Measurements from ENCODE around the gene XAB2. TPM values are rescaled to one million over a fixed set of nuclear protein-coding genes. Genes with fewer than 3 reads are reported as not detected.
A peak's percentile ranks its signal among the peaks of the same experiment; 100 is the strongest.

Gene XAB2
- total and polyA plus RNA-seq, 2 experiments from 2014 or later, result 12.2 to 33.0 TPM

DNA sequence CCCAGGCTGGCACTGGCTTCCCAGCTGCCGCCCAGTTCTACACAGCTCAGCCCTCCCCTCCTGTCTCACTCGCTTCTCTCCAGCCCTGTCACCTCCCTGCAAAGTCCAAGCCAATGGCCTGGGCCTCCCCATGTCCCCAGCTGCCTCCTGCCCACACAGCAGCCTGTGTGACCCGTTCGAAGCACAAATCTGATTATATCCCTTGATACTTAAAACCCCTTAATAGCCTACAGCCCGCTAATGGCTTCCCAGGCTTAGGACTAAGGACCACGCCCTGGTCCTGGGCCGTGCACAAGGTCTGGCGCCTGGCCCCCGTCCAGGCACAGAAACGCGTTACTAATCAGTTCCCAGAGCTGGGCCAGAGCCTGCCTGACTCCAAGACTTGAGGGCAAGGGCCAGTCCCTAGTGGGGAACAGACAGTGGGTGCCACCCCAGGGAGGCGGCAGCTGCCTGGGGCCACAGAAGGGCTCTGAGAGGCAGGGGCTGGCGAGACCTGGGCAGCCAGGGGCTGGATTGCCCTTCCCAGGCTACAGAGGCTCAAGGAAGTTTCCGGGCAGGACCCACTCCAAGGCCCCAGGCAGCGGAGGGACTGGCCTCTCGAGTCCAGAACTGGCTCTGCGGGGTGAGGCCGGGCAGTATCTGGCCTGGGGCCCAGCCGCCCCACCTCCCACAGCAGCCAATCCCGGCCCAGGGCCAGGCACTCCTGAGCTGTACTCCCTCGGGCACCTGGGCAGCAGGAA lies 10.4 kb downstream of the XAB2 start:
- Histone ChIP-seq H3F3A (ENCODE audit: insufficient read depth) (no peaks in the 10 kb centered on the region), H3K4me1 (ENCODE audit: insufficient read depth) (no peaks in the 10 kb centered on the region), H3K9ac (no peak overlapping the region), H3K27ac (no peak overlapping the region), H3K9me3 (ENCODE audit: low read depth) (no peaks in the 10 kb centered on the region), H3K4me2 (ENCODE audit: unreplicated experiment) (no peak overlapping the region), H3K9me2 (ENCODE audit: insufficient read depth) (no peaks in the 10 kb centered on the region), H2AFZ (no peak overlapping the region), H3K36me3 (ENCODE audit: low read depth) (no peaks in the 10 kb centered on the region), H3K27me3 (replicated peaks; ENCODE audit: insufficient read depth) (no peaks in the 10 kb centered on the region), H4K20me1 (ENCODE audit: insufficient read depth) (no peaks in the 10 kb centered on the region), H3K79me2 (ENCODE audit: insufficient read depth) (no peaks in the 10 kb centered on the region), H3K4me3 (no peak overlapping the region)
- in situ Hi-C loops (cut with MboI), result no loop called here
- WGBS, 2 experiments (ENCODE audit: low coverage in 1 of 2, low lambda C conversion rate in 2 of 2, missing lambda C conversion rate in 2 of 2), result 85 to 86% methylated on average over 21 of the region's 21 CpGs
- TF ChIP-seq EZH2 (IDR thresholded peaks at IDR 0.05; ENCODE audit: insufficient read depth, poor library complexity, severe bottlenecking) (no peak), EZH2phosphoT487 (IDR thresholded peaks at IDR 0.05; ENCODE audit: insufficient read depth, low read depth) (no peak)
- DNase-seq, result no peak

DNA sequence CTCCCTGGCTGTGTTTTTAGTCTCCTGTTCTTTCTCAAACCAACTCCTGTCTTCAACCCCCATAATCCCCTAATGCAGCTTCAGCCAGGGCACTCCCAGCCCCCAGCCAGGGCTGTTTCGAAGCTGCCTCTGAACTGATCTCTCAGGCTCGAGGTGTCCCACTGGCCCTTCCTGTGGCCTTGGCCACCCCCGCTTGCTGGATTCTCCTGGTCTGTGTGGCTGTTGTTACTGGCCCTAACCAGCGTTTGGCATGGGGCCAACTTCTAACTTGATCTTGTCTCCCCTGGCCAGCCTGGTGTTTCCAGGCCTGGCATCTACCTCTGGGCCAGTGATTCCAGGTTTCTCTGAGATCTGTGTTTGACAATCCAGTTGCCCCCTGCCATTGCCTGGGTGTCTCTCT lies 11.0 kb downstream of the XAB2 start:
- TF ChIP-seq EZH2 (IDR thresholded peaks at IDR 0.05; ENCODE audit: insufficient read depth, poor library complexity, severe bottlenecking), result no peak
- no peak for TF ChIP-seq EZH2phosphoT487 (IDR thresholded peaks at IDR 0.05; ENCODE audit: insufficient read depth, low read depth)

DNA sequence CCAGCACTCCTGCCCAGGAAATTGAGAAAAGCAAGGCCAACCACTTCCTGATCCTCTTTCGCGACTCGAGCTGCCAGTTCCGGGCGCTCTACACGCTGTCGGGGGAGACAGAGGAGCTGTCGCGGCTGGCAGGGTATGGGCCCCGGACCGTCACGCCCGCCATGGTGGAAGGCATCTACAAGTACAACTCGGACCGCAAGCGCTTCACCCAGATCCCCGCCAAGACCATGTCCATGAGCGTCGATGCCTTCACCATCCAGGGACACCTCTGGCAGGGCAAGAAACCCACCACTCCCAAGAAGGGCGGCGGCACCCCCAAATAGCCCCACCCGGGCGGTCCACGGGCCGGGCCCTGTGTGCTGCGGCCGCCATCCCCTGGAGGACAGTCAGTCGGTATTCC lies 11.6 kb downstream of the XAB2 start:
- in situ Hi-C loops (cut with MboI), result no loop called here
- Histone ChIP-seq H3K4me1 (ENCODE audit: insufficient read depth) (no peaks in the 10 kb centered on the region), H3K9me2 (ENCODE audit: insufficient read depth) (no peaks in the 10 kb centered on the region), H4K20me1 (ENCODE audit: insufficient read depth) (no peaks in the 10 kb centered on the region), H2AFZ (no peak overlapping the region), H3K9ac (no peak overlapping the region), H3K4me2 (ENCODE audit: unreplicated experiment) (no peak overlapping the region), H3K36me3 (ENCODE audit: low read depth) (no peaks in the 10 kb centered on the region), H3K79me2 (ENCODE audit: insufficient read depth) (no peaks in the 10 kb centered on the region), H3K4me3 (no peak overlapping the region), H3F3A (ENCODE audit: insufficient read depth) (no peaks in the 10 kb centered on the region), H3K27ac (no peak overlapping the region), H3K27me3 (replicated peaks; ENCODE audit: insufficient read depth) (no peaks in the 10 kb centered on the region), H3K9me3 (ENCODE audit: low read depth) (no peaks in the 10 kb centered on the region)
- DNase-seq, result no peak
- WGBS, 2 experiments (ENCODE audit: low coverage in 1 of 2, low lambda C conversion rate in 2 of 2, missing lambda C conversion rate in 2 of 2), result 91 to 92% methylated on average over 27 to 28 of the region's 28 CpGs
- no peak for TF ChIP-seq EZH2 (IDR thresholded peaks at IDR 0.05; ENCODE audit: insufficient read depth, poor library complexity, severe bottlenecking)
- TF ChIP-seq EZH2phosphoT487 (IDR thresholded peaks at IDR 0.05; ENCODE audit: insufficient read depth, low read depth), result no peak

More for the DNA sequence above, 11.0 kb downstream of the XAB2 start:
- Histone ChIP-seq H3K36me3 (ENCODE audit: low read depth) (no peaks in the 10 kb centered on the region), H3K9ac (no peak overlapping the region), H3K4me2 (ENCODE audit: unreplicated experiment) (no peak overlapping the region), H2AFZ (no peak overlapping the region), H4K20me1 (ENCODE audit: insufficient read depth) (no peaks in the 10 kb centered on the region), H3K9me3 (ENCODE audit: low read depth) (no peaks in the 10 kb centered on the region), H3K4me3 (no peak overlapping the region), H3K27me3 (replicated peaks; ENCODE audit: insufficient read depth) (no peaks in the 10 kb centered on the region), H3F3A (ENCODE audit: insufficient read depth) (no peaks in the 10 kb centered on the region), H3K27ac (no peak overlapping the region), H3K79me2 (ENCODE audit: insufficient read depth) (no peaks in the 10 kb centered on the region), H3K4me1 (ENCODE audit: insufficient read depth) (no peaks in the 10 kb centered on the region), H3K9me2 (ENCODE audit: insufficient read depth) (no peaks in the 10 kb centered on the region)
- in situ Hi-C loops (cut with MboI), result no loop called here
- 73 to 75% methylated on average over 4 of the region's 4 CpGs for WGBS, 2 experiments (ENCODE audit: low coverage in 1 of 2, low lambda C conversion rate in 2 of 2, missing lambda C conversion rate in 2 of 2)
- DNase-seq, result peak; percentile 24

DNA sequence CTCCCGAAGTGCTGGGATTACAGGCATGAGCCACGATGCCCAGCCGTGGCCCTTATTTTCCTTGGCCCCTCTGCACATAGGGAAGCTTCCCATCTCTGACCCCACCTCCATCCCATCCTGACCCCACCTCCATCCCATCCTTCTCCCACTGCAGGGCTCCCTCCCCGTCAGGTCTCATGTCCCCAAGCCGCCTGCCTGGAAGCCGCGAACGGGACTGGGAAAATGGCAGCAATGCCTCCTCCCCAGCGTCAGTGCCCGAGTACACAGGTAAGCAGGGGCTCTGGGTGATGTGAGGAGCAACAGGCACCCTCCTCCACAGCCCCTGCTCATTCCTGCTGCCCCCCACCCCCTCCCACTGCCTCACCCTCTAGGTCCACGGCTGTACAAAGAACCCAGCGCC lies 12.2 kb downstream of the XAB2 start:
- TF ChIP-seq EZH2 (IDR thresholded peaks at IDR 0.05; ENCODE audit: insufficient read depth, poor library complexity, severe bottlenecking), result no peak
- no peak for TF ChIP-seq EZH2phosphoT487 (IDR thresholded peaks at IDR 0.05; ENCODE audit: insufficient read depth, low read depth)
- H3K9me3 ChIP-seq (ENCODE audit: low read depth), result no peaks in the 10 kb centered on the region
- H3K9me2 ChIP-seq (ENCODE audit: insufficient read depth), result no peaks in the 10 kb centered on the region
- H3K4me2 ChIP-seq (ENCODE audit: unreplicated experiment), result no peak overlapping the region
- in situ Hi-C loops (cut with MboI), result no loop called here
- no peak overlapping the region for H2AFZ ChIP-seq
- no peaks in the 10 kb centered on the region for H3K4me1 ChIP-seq (ENCODE audit: insufficient read depth)
- H3K36me3 ChIP-seq (ENCODE audit: low read depth), result no peaks in the 10 kb centered on the region
- no peaks in the 10 kb centered on the region for H4K20me1 ChIP-seq (ENCODE audit: insufficient read depth)
- H3K27me3 ChIP-seq (replicated peaks; ENCODE audit: insufficient read depth), result no peaks in the 10 kb centered on the region
- H3K4me3 ChIP-seq, result no peak overlapping the region
- no peak overlapping the region for H3K9ac ChIP-seq
- H3K27ac ChIP-seq, result no peak overlapping the region
- no peak for DNase-seq
- no peaks in the 10 kb centered on the region for H3F3A ChIP-seq (ENCODE audit: insufficient read depth)
- no peaks in the 10 kb centered on the region for H3K79me2 ChIP-seq (ENCODE audit: insufficient read depth)
- WGBS, 2 experiments (ENCODE audit: low coverage in 1 of 2, low lambda C conversion rate in 2 of 2, missing lambda C conversion rate in 2 of 2), result 86 to 96% methylated on average over 8 to 12 of the region's 12 CpGs
